Left cardiac atrium (tissue), 4 donors: Measurements from ENCODE around the gene RTP3. TPM values are rescaled to one million over a fixed set of nuclear protein-coding genes. Genes with fewer than 3 reads are reported as not detected.

Experiments used
- ATAC-seq, 2 donors: fragments of 200-7000 bp; cut with Tn5 transposase; one replicate each; pipeline ENCODE4 v1.9.1; 2020; ENCODE audit warnings: mild to moderate bottlenecking in 2 of 2, moderate library complexity in 2 of 2
- DNase-seq: peaks from one replicate; pipeline ENCODE4 v3.0.0-alpha.2; 2020
- intact Hi-C, 2 donors: fragments of 100-400 bp; cut with DNase I; formaldehyde crosslinking; loops; one replicate each; pipeline versions ENCODE4 v1.14.1 to v1.15.1; 2022 to 2023
- total RNA-seq, 2 donors: library from RNA; stranded (reverse); fragmentation: NEBNext Ultra II Directional; extraction: Animal tissue kit (Norgen Biotek cat#: 25700); gene quantifications; one replicate each; pipeline ENCODE4 v1.2.1, GENCODE V29; 2021
- donor health status: DM: no; HTN: yes; CAD: no.
- donor health status: DM: no; HTN: yes; CAD: no; lungs with severe emphysema.
- donor health status: DM: yes; HTN: yes; CAD: no.
- donor health status: Dilated cardiomyopathy.

The RTP3 gene
- total RNA-seq, 2 donors from 2014 or later, result not detected

DNA sequence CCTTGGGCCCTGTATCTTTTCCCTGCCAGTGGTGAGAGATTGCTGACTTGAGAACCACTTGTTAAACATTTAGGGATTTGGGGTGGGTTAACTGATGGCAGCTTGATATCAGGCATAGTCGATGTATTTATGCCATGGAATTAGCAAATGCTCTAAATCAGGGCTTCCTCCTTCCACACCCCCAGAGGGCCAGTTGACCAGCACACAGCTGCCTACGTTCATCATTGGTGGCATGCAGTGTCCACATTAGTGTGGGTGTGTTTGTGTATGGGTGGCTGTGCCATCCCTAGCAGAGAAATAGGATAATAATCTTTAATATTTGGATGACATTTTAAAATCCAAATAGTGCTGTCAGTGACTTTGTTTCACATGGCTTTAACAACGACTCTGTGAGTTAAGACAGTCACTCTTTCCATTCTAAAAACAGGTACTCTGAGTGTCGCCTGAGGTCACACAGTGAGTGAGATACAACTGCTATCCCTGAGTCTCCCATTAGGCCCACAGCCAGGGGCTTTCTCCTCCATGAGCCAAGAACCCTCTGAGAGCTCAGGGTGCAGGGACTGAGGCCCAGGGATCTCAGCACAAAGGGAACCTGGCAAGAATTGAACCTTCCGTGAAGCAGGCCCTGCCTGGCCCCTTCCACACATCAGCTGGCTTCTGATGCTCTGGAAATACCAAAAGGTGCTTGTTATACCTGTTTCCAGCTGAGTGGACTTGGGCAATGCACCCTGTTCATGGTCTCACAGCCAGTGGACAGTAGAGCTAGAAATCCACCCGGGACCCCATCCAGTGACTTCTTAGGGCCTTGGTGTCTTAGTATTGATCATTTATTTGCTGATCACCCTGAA is 28.8 kb upstream of the RTP3 start:
- intact Hi-C loops, result no loop called here
- ATAC-seq, result peak in 1 of 2 donors; percentile 36
- no peak for DNase-seq

DNA sequence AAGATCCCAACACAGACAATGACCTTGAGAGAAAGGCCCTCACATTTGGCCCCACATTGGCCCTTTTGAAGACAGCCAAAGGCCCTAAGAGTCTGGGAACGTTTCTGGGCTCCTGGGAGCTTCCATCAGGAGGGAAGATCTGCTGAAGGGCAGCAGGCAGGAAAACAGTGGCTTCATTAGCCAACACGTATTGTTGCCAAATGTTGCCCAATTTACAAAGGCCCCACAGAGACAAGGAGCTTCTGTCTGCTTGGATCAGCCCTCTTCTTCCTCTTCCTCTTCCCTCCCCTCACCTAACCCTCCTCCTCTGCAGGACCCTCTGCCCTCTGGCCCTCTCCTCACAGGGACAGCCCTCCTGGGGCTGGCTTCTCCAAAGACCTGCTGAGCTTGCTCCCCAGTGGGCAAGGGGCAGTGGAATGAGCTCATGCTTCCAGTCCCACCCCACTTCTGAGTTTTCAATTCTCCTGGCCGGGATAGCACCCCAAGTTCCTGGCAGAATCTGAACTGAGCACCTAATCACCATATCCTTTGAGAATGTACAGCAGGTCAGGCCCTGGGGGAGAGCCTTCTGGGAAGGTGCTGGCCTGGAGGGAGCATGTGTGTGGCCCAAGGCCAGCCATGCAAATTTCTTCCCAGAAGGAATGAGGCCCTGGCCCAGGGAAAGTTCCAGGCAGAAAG is 28.0 kb upstream of the RTP3 start:
- ATAC-seq (peak; percentile 34 to 39), DNase-seq (no peak)
- intact Hi-C loops, result no loop called here

DNA sequence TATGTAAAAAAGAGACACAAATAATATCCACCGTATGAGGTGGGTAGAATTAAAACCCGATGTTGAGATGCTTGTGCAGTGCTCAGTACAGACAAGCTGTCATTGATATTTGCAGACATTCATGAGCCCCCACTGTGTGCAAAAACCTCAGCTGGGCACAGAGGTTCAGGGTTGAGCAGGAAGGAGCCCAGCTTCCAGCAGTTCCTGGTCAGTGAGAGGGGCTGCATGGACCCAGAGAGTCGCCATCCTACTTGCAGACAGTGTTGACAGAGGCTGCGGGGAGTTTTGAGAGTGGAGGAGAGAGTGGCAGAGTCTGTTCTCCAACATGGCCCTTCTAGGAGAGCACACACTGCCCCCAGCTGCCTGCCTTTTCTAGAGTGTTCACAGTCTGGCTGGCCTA is 26.9 kb upstream of the RTP3 start:
- ATAC-seq (no peak), DNase-seq (no peak)
- intact Hi-C loops, result no loop called here

DNA sequence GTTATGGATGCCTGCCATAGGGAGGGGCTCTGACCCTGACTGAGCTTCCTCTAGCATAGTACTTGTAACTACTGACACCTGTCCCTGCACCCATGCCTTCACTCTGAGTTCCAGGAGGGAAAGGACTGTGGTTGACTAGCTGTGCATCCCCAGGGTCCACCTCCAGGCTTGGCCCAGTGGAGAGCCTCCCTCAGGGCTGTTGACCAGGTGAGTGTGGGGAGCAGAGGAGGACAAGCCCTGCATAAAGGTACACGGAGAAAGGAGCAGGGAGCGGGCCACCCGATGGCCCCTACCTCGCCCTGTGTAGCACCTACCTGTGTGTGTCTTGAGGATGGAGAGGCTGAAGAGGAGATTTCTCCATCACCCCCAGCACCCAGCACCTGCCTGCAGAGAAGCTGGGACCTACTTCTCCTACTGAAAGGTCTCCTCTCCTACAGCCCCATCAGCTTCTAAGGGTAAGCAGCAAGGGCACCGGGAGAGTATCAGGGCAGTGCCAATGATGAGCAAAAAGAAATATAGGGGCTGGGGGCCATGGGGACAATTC is 26.3 kb upstream of the RTP3 start:
- DNase-seq (no peak), ATAC-seq (no peak)
- intact Hi-C loops, result no loop called here

DNA sequence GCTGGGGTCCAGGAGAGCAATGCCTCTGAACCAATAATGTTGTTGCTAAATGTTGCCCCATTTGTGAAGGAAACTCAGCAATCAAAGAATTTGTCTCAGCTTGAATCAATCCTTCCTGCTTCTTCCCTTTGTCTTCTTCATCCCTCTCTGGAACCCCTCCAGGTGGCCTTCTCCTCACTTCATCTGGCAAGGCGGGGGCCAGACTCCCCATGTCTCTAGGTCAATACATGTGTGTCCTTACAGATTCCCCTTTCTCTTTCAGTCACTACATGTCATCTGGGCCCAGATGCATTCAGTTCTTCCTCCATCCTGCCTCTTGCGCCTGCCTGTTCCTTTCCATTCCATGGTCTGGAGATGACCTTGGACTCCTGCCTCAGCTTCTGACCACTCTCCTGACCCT is 25.0 kb upstream of the RTP3 start:
- intact Hi-C loops, result no loop called here
- ATAC-seq (no peak), DNase-seq (no peak)

DNA sequence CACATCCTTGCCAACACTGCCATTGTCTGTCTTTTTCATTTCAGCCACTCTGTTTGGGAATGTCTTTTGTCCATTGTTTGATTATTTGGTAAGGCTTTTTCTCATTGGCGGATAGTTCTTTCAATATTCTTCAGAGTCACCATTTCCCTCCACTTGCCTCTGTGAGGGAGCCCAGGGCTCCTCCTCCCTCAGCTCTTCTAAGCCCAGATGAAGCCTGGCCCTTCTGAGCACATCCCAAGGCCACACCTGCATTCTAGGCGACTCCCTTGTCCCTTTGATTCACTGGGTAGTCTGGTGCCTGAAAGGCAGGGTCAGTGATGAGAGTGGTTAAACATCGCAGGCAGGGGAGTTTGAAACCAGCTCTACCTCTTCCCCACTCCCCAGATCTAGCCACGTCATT is 20.6 kb upstream of the RTP3 start:
- no peak for DNase-seq
- no peak for ATAC-seq
- intact Hi-C loops, result no loop called here

DNA sequence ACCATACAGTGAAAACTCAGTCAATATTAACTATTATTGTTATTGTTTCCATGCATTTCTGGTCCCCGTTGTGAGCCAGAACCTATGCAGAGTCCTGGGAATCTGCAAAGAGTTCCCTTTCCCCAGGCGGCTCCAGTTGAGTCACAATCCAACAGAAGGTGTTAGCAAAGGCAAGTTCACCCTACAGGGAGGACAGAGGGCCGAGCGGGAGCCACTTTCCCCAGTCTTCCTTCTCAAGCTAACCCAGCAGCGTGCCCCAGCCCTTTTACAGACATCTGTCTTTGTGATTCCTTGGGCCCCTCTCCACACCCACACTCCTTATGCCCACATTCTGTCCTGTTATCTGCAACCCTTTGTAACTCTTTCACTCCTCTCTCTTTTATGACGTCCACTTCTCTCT is 20.0 kb upstream of the RTP3 start:
- intact Hi-C loops, result no loop called here
- ATAC-seq, result no peak
- DNase-seq, result no peak

DNA sequence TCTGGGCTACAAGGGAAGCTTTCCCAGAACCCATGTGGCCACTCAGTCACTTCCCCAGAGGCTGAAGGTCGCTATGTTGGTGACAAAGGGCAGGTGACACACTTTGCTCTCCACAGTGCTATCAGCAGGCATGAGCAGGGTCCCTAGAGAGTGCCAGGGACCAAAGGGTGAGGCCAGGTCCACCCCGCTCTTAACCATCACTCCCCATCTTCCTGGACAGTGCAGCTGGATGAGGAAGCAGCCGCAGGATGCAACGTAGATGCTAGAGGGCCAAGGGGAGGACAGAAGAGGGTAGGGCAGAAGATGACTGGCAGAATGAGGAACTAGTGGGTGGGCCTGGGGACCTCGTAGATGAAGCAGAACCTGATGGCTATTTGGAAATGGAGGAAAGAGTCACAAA is 19.4 kb upstream of the RTP3 start:
- intact Hi-C loops, result no loop called here
- DNase-seq, result no peak
- no peak for ATAC-seq

DNA sequence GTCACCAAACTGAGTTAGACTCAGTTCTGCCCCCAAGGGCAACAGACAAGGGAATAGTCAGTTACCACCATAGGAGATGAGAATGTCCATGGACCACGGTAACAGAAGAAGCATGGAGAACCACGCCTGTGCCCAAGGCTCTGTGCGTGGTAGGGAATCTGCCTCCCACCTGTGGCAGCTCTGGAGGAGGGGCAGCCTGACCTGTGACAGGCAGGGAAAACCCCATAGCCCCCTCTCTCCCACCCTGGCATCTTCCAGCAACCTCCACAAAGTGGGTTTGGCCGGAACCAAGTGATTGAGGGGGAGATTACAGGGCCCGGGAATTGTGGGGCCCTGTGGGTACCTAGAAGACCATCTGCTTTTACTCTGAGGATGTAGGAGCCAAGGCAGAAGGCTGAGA is 18.8 kb upstream of the RTP3 start:
- no peak for DNase-seq
- intact Hi-C loops, result no loop called here
- no peak for ATAC-seq

DNA sequence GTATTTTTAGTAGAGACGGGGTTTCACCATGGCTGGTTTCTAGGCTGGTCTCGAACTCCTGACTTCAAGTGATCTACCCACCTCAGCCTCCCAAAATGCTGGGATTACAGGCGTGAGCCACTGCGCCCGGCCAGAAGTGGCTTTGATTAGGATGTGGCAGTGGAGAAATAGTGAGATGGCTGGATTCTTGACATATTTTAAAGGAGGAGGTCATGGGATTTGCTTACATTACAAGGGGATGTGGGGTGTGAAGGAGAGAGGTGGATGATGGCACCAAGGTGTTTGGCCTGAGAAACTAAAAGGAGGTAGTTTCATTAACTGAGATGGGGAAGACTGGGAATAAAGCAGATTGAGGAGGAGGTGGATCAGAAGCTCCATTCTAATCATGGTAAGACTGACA is 18.1 kb upstream of the RTP3 start:
- no peak for DNase-seq
- no peak for ATAC-seq
- intact Hi-C loops, result loop anchor here in 1 of 2 donors (10.0 kb wide), 1 partner anchor 75 kb away; no protein-coding TSS in a partner anchor

DNA sequence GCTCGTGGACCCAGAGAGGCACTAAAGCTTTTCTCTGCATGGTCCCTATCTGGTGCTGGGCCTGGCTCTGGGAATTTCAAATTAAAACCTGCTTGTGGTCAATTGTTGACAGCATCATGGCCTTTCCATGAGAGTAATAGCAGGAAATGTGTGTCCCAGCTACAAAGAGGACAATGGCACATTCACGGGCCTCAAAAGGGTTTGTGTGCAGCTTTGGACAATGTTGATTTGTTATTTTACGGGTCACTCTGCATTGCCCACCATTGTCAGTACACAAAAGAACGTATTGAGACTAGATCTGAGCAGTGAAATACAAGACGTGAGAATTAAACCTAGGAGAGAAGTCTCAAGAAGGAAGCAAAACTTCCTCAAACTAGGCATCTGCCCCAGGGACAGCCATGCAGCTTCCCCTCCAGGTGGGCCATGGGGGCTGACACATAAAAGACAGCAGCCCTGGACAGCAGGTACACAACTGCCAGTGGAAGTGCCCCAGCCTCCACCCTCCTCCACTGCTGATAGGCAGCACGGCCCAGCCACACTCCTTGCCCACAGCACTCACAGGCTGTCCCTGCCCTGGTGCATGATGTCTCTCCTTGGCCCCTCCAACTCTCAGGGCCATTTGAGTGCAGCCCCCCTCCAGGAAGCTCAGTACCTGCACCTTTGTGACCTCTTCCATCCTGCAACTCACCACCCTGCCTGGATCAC is 17.1 kb upstream of the RTP3 start:
- intact Hi-C loops, result loop anchor here in 1 of 2 donors (10.0 kb wide), 1 partner anchor 74 kb away; no protein-coding TSS in a partner anchor
- DNase-seq (no peak), ATAC-seq (no peak)

DNA sequence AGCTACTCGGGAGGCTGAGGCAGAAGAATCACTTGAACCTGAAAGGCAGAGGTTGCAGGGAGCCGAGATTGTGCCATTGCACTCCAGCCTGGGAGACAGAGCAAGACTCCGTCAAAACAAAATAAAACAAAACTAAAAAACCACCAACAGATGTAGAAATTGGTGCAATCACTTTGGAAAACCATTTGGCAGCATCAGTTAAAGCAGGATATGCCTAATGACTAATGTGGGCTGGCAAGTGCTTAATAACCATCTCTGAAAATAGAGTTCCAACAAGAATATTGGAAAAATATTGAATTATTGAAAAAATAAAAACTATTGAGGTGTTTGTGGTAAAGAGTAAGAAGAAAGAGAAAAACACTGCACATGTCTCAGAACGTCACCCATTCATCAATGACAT is 16.1 kb upstream of the RTP3 start:
- DNase-seq (no peak), ATAC-seq (no peak)

DNA sequence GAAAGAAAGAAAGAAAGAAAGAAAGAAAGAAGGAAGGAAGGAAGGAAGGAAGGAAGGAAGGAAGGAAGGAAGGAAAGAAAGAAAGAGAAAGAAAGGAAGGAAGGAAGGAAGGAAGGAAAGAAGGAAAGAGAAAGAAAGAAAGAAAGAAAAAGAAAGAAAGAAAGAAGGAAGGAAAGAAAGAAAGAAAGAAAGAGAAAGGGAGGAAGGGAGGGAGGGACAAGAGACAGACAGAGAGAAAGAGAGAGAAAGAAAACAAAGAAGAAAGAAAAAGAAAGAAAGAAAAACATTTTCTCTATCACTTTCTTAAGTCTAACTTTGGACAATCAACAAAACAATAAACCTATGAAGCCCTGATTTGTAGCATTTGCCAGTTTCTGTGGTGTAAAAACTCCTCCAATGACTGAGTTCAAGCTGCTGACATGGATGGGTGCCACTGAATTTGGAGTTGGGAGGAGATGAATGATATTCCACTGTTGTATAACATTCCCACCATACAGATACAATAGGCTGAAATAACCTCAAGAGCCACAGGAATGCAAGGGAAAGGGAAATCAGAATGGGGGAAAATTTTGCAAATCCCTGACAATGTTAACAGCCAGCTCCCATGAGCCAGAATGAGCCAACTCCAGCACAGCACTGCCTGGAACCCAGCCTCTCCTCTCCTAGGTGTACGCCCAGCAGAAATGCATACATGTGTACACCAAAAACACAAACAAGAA is 15.0 kb upstream of the RTP3 start:
- DNase-seq (no peak), ATAC-seq (no peak)
- intact Hi-C loops, result loop anchor here in 1 of 2 donors (10.0 kb wide), 1 partner anchor 72 kb away; no protein-coding TSS in a partner anchor

More for the DNA sequence above, 16.1 kb upstream of the RTP3 start:
- intact Hi-C loops, result loop anchor here in 1 of 2 donors (10.0 kb wide), 1 partner anchor 73 kb away; no protein-coding TSS in a partner anchor

DNA sequence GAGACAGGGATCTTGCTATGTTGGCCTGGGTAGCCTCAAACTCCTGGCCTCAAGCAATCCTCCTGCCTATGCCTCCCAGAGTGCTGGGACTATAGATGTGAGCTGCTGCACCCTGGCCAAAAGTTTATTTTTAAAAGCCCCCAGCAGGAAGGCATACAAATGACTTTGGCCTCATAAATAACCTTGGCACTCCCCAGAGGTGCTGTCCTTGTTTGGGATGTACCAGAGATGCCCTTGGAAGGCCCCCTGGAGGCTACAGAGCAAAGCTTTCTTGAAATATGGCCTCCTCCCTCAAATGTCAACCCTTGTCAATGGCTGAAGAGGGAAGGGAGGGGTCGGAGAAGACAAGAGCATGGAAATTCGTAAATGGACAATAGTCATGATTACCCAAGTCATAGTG is 14.0 kb upstream of the RTP3 start:
- ATAC-seq, result no peak
- intact Hi-C loops, result loop anchor here in 1 of 2 donors (10.0 kb wide), 1 partner anchor 71 kb away; no protein-coding TSS in a partner anchor

DNA sequence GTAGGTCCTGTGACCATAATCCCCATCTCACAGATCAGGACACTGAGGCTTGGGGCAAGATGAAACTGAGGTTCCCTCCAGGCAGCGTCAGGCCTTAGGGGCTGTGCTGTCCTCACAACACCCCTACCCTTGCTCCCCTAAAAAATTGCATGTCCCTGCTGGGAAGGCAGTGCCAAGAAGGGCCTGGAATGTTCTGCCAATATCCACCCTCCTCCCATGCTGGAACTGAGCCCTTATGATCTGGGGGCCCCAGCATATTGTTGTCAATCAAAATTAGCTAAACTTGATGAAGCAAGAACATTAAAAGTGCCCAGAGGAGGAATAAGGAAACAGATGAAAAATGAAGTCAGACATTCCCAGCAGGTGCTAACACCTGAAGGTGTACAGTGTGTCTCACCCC is 13.4 kb upstream of the RTP3 start:
- DNase-seq (no peak), ATAC-seq (no peak)
- intact Hi-C loops, result loop anchor here in 1 of 2 donors (10.0 kb wide), 1 partner anchor 70 kb away; no protein-coding TSS in a partner anchor

More for the DNA sequence above, 14.0 kb upstream of the RTP3 start:
- no peak for DNase-seq

DNA sequence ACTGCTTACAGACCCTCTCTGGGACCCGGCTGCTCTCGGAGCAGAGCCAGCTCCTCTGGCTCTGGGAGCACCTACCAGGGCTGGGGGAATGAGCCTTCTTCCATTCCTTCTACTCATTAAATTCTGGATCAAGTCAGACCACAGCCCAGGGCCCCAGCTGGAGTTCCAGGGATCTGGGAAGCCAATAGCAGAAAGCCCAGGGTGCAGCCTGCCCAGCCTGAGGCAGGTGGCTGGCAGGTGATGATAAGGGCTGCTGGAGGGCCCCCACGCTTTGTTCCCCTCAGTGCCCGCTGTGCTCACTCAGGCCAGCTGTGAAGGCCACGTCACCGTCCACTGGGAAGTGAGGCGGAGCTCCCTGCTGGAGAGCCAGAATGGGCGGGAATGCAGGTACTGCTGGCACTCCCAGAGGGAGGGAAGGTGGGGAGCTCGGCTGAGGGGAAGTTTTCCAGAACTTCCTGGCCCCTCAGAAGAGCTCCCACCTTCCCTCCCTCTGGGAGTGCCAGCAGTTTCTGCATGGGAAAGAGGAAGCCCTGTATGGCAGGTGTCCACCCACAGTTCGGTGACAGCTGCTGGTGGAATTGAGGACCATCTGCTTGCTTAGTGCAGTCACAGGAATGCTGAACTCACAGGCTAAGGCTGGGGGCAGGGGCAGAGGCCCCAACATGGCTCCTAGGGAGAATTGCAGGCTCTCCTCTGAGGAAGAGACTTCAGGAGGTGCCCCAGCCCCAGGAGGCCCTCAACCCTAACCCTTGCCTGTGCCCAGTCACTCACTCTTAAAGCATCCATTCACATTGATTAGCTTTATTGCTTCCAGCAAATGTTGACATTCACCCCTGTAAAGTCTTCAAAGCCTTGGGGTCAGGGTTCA is 12.6 kb upstream of the RTP3 start:
- ATAC-seq (no peak), DNase-seq (no peak)
- intact Hi-C loops, result loop anchor here (5.0 to 10.0 kb wide), 2 partner anchors 70 to 142 kb away; no protein-coding TSS in a partner anchor

DNA sequence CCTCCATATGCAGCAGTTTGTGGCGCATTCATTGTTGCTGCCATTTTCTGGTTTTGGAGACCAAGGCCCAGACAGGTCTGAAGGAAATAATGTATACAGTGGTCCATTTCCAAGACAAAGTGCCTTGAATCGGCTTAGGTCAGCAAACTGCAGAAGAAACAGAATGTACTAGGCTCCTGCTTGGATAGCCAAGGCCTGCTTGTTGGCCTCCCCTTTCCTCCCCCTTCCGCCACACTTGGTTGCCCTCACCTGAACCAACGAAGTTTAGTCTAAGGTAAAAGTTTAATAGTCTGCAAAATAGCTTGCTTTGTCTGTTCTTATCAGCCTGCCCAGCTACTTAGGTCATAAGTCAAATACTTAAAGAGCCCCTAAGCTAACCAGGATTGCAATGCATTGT is 12.0 kb upstream of the RTP3 start:
- intact Hi-C loops, result loop anchor here (5.0 to 10.0 kb wide), 2 partner anchors 69 to 142 kb away; no protein-coding TSS in a partner anchor
- DNase-seq, result no peak
- ATAC-seq, result no peak
